Fibroblast of villous mesenchyme (primary cell): Measurements from ENCODE around the gene PDZD7. TPM values are rescaled to one million over a fixed set of nuclear protein-coding genes. Genes with fewer than 3 reads are reported as not detected.
"Not testable (repeated sequence)": the region's sequence is repeated elsewhere in the genome, so short reads cannot be mapped to it uniquely, and the experiment has no call there.

Experiments
- DNase-seq: peaks from one replicate; pipeline ENCODE4 v3.0.0-alpha.2; 2010; ENCODE audit warnings: low read depth
- H3K4me3 ChIP-seq: 2 replicates; pipeline ENCODE4 v1.5.1; 2011; ENCODE audit warnings: low read depth, mild to moderate bottlenecking, low read length
- CTCF ChIP-seq: IDR thresholded peaks from 2 replicates; pipeline ENCODE4 v1.5.1; 2012; ENCODE audit warnings: low read depth, mild to moderate bottlenecking, low read length; ENCODE audit not compliant: insufficient read depth
- total RNA-seq: library from RNA; depleted of rRNA; stranded (reverse); fragments of >200 nt; gene quantifications from 2 replicates; pipeline ENCODE4 v1.2.3, GENCODE V29; 2012

Gene PDZD7
- total RNA-seq, 1 donor = 1.7 TPM

GRCh38 chr10:100978121-100978900 is 52.6 kb downstream of the PDZD7 start:
- no peak overlapping the region for H3K4me3 ChIP-seq
- no peak for TF ChIP-seq CTCF

GRCh38 chr10:100977436-100977835 is 53.5 kb downstream of the PDZD7 start:
- no peak for DNase-seq
- TF ChIP-seq CTCF = no peak
- H3K4me3 ChIP-seq = no peak overlapping the region

More at GRCh38 chr10:100978121-100978900, 52.6 kb downstream of the PDZD7 start:
- DNase-seq = no peak

- no peak for DNase-seq
- no peak overlapping the region for H3K4me3 ChIP-seq
- TF ChIP-seq CTCF = no peak
These were observed 54.0 kb downstream of the PDZD7 start for GRCh38 chr10:100976906-100977305.

GRCh38 chr10:100975397-100975796 is 55.5 kb downstream of the PDZD7 start:
- DNase-seq, H3K4me3 ChIP-seq: not testable (repeated sequence)

- no peak overlapping the region for H3K4me3 ChIP-seq
- no peak for DNase-seq
- TF ChIP-seq CTCF = no peak
These were observed 57.9 kb downstream of the PDZD7 start for GRCh38 chr10:100972904-100973535.

GRCh38 chr10:100972115-100972903 is 58.6 kb downstream of the PDZD7 start:
- H3K4me3 ChIP-seq = no peak overlapping the region
- TF ChIP-seq CTCF = no peak
- DNase-seq = no peak
